Stimulated activated CD8-positive, alpha-beta memory T cell treated with anti-CD3 and anti-CD28 coated beads, Interleukin-12 subunit alpha, Interleukin-12 subunit beta, amount 100 ng/mL, for 1 hour (primary cell): ENCODE results near the gene WSCD2.

ENCODE experiments used
- DNase-seq: peaks from one replicate; pipeline ENCODE4 v3.0.0-alpha.2; 2020; ENCODE audit warnings: low read depth

WSCD2 gene

DNA sequence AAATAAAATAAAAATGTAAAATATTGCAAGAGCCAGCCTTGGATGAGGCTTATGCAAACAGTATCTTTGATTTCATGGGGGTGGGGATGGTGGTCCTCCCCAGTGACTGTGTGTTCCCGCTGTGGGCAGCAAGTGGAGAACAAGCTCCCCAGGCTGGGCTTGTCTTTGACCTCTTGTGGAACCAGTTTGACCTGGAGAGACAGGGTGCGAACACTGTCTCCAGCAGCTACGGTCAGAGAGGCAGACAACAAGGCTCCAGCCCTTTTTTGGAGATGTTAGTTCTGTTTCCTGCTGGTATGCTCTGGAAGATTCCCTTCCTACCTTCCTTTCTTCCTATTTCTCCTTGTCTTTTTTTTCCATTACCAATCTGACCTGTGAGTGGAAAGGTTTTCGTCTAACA, 21.8 kb upstream of the WSCD2 start:
- no peak for DNase-seq

DNA sequence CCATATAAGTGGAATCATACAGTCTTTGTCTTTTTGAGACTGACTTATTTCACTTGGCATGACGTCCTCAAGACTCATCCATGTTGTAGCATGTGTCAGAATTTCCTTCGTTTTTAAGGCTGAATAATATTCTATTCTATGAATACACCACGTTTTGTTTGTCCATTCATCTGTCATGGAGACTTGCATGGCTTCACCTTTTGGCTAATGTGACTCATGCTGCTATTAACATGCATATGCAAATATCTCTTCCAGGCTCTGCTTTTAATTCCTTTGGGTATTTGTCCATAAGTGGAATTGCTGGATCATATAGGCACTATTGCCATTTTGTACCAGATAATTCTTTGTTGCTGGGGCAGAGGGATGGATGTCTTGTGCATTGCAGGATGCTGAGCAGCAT, 19.6 kb upstream of the WSCD2 start:
- DNase-seq = no peak

GRCh38 chr12:108109954-108110353, 19.1 kb upstream of the WSCD2 start:
- no peak for DNase-seq

DNA sequence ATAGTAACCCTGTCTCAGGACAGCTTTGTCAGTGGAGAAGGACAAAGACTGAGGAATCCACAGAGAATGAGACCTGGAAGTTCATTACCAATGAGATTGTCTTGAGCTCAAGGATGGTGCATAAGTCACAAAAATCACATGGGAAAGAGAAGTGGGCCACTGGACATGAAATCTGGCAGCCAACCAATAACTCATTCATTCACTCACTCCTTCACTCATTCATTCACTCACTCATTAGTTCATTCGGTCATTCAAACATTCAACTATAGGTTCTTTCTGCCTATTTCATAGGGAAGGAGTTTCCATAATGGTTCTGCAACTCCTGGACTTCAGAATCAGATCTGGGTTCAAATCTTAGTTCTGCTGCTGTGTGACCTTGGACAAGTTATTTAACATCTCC, 18.2 kb upstream of the WSCD2 start:
- DNase-seq = no peak

GRCh38 chr12:108112832-108113556, 16.1 kb upstream of the WSCD2 start:
- no peak for DNase-seq

GRCh38 chr12:108115123-108116121, 13.7 kb upstream of the WSCD2 start:
- no peak for DNase-seq

DNA sequence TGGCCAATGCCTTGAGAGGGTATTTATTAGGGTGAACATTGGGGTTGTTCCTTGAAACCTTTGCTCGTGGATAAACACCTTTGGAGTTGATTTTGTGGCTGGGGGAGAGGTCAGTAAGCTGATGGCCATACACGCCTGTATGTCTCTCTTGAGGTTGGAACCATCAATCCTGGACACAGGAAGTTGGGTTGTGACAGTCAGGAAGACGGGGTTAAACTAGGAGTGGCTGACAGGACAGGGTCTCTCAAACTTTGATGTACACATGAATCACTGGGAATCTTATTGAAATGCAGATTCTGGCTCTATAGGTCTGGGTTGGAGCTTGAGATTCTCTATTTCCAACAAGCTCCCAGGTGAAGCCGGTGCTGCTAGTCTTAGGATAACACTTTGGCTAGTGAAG, 12.8 kb upstream of the WSCD2 start:
- DNase-seq = no peak

DNA sequence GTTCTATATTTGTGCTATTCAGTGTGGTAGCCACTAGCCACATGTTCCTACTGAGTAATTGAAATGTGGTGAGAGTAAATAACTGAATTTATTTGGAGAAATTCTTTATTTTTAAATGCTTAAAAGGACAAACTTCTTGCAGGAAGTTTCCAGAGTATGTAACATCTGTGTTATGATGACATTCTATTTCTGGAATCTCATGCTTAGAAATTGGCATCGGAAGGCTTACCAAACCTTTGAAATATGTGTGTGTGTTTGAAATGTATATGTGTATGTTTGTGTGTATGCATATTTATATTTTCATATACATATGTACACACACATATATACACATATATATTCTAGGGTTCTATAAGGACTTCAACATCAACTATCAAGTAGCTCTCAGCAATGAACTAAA, 12.4 kb upstream of the WSCD2 start:
- DNase-seq = no peak

DNA sequence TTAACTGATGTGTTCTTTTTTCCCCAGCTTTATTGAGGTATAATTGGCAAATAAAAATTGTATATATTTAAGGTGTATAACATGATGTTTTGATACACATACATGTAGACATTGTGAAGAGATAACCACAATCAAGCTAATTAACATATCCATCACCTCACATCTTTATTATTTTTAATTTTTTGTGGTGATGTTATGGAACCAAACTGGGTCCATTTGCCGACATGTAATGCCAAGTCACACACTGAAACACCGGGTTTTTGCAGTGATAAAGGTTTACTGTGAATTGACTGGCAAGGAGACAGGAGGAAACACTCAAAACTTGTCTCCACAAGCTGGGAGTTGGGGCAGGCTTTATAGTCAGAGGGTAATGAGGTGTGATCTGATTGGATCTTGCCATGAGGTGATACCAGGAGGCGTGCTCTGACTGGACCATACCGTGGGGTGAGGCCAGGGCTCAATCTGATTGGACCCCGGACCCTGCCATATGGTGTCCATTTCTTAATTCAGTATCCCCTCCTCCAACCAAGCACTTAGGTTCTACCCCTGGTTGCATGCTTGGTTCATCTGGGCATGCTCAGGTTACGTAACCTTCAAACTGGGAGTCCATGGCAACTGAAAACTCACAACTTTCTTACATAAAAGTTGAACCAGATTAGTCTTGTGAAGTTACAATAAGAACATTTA, 11.8 kb upstream of the WSCD2 start:
- DNase-seq = no peak

DNA sequence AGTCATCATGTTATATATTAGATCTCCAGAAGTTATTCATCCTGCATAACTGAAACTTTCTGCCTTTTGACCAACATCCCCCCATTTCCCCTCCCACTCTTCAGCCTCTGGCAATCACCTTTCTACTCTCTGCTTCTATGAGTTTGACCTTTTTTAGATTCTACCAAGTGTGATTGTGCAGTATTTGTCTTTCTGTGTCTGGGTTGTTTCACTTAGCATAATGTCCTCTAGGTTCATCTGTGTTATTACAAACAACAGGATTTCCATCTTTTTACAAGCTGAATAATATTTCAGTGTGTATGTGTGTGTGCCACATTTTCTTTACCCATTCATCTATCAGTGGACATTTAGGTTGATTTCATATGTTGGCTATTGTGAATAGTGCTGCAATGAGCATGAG, 11.2 kb upstream of the WSCD2 start:
- no peak for DNase-seq

- DNase-seq = no peak
Measured at GRCh38 chr12:108119126-108119973, 9.7 kb upstream of the WSCD2 start.

DNA sequence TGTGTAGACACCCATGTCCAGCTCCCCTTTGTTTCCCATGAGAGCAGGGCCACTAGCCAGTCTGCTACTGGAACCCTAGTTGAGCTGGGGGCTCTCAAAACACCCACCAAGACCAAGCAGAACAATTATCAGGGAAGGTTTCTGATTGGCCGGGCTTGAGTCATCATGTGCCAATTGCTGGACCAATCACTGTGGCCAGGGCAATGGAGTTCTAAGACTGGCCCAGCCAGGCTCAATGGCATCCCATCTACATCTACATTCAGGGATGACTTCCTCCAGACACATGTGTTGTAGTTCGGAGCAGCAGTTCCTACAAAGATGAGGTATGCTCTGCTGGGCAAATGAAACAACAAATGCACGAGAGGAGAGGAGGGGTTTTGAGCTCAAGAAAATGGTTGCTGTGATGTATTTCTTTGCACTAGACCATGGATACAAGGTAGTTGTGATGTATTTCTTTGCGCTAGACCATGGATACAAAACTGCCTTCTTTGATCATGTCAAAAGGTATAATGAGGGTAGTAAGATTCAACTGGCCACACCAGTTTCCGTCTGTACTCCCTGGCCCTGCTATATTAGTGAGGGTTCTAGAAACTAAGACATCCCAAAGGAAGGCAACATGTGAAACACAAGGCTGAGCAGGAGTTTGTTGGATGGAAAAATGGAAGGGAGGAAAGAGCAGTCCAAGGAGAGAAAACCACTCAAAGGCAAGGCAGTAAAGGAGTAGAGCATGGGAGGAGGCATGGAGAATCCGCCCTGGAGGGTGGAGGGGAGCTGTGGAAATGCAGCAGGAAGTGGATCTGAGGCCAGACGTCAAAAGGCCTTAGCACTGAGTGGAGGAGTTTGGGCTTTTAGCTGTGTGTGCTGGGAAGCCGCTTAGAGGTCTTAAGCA, 8.9 kb upstream of the WSCD2 start:
- no peak for DNase-seq

DNA sequence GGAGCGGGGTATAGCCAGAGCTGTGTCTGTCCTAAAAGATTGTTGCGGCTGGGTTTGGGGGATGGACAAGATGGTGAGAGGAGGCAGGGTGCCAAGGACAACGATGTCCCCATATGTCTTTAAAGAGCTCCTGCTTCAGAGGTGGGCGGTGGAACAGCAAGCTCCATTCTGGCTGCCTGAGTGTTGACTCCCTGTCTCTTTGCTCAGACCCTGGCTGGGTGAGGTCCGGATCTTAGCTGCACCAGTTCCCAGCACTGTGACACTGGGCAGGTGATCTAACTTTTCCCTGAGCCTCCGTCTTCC, 8.3 kb upstream of the WSCD2 start:
- no peak for DNase-seq

GRCh38 chr12:108121320-108121719, 7.8 kb upstream of the WSCD2 start:
- no peak for DNase-seq

DNA sequence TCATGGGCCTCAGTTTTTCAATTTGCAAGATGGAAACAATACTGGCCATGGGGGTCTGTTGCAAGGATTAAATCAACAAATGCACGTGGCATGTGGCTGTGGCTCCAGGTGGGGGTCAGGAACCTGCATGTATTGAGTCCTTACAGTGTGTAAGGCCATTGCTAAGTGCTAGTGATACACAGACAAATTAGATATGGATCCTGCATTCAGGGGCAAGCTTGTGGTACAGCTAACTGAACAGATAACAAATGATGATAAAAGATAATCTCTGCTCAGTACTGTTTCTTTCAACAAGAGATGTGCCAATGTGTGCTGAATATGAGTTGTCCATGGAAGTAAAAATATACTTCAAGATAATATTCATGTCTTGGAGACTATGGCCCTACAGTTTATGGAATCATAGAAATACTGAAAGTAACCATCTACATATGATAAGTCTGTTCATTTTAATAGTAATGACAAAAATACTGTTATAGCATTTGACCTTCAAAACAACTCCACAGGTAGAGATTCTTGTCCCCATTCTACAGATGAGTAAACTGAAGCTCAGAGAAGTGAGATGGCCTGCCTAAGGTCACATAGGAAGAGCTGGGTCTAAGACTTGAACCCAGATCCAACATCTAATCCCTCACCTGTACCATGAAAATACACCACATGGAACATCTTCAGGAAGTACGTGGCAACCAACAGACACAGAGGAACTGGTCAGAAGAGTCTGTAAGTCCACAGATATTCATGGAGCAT, 7.2 kb upstream of the WSCD2 start:
- DNase-seq = no peak

DNA sequence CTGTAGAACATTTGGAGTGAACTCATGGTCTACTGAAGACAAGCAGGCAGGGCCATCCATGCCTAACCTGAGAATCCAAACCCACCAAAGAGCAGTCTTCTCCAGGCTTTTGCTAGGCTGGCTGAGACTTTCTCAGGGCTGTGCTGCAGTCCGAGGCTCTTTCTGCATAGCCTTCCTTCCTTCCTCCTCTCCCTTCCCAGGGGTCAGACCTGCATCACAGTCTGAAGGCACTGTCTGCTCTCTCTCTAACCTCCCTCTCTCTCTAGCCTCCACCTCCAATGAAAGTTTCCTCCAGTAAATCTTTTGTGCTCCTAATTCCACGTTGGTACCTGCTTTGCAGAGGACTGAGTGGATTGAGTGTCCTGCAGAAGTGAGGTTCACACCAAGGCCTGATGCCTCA, 6.4 kb upstream of the WSCD2 start:
- no peak for DNase-seq

DNA sequence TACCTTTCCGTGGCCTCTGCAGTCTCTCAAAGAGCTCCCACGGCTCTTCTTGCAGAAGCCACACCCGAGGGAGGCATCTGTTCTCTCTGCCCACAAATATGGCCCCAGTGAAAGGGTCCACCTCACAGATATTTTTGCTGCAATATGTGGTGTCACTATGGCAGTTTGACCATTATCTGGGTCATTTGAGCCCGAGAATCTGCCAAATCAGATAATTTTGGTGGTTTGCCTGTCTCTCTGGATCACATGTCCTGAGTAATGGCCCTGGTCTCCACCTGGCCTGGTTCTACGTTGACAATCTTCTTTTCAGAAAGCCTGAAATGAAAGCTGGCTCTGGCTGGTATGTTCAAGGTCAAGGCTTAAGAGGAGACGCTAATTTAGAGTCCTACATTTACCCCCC, 5.7 kb upstream of the WSCD2 start:
- DNase-seq = no peak

- no peak for DNase-seq
Measured at GRCh38 chr12:108125073-108125472, 4.0 kb upstream of the WSCD2 start.

DNA sequence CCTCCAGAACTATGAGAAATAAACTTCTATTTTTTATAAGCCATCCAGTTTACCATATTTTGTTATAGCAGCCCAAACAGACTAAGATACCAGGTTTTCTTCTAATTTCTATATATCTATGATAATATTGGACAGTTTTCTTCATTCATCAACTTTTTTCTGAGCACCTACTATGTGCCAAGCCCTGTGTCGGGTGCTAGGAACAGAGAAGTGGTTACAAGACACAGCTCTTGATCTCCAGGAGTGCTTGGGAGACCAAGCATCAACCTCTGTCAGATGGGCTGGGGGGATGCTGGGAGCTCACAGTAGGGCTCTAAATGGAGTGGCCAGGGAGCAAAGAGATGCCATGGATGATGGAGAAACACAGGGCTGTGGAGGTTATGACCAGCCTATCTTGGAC, 2.9 kb upstream of the WSCD2 start:
- no peak for DNase-seq

DNA sequence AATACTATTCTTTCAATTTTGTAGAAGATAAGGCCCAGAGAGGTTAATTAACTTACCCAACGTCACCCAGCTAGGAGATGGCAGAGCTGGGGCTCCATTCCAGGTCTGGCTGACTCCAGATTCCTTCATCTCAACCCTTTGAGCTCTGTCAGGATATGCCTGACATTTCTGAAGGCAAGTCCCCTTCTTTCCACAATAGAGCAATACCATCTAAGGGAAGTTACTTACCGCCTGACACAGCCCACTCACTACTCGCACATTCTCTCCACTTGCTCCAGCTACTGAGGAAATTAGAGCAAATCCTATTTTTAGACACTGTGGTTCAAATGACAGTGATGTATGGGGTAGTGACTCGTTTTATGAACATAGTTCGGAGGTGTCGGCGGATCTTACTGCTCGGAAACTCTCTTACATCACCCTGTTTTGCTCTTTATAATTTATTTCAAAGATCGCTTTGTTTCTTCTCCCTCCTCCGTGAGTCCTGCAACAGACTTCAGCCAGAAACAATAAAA, 2.0 kb upstream of the WSCD2 start:
- DNase-seq = no peak
